ENCODE data around the gene ZFAND2A.
"Not testable (repeated sequence)": the region's sequence is repeated elsewhere in the genome, so short reads cannot be mapped to it uniquely, and the experiment has no call there.

Gene ZFAND2A

GRCh38 chr7:1159891-1160669, at the start of gene ZFAND2A:
Gene ZFAND2A (minus strand): TSS chr7:1160196. CDS start chr7:1158212, 1,984 bp downstream.
- peak within 1 kb of the TSS; percentile 98 for H3K27ac ChIP-seq (ENCODE audit: low read depth, low read length)
- H3K4me1 ChIP-seq (ENCODE audit: control insufficient read depth in 5 of 5, insufficient read depth in 5 of 5, low read length in 5 of 5), result peaks cover 2 to 28% (median 26%) of the 10 kb centered on the region in 5 donors
- no peaks in the 10 kb centered on the region for H3K27me3 ChIP-seq (ENCODE audit: control insufficient read depth in 5 of 5, insufficient read depth in 4 of 5, low read length in 5 of 5)
- H3K36me3 ChIP-seq (ENCODE audit: control insufficient read depth in 5 of 5, insufficient read depth in 5 of 5, low read length in 5 of 5), result peaks cover 4 to 52% (median 41%) of the 10 kb centered on the region in 5 donors
- H3K9me3 ChIP-seq (ENCODE audit: control insufficient read depth in 5 of 5, low read length in 5 of 5), result no peaks in the 10 kb centered on the region
- H3K4me3 ChIP-seq (ENCODE audit: low read depth in 1 of 5, low read length in 5 of 5), result peak within 1 kb of the TSS; percentile 86 to 100 (median 96)
- peak within 1 kb of the TSS; percentile 84 to 99 (median 99) for H3K9ac ChIP-seq (ENCODE audit: low read length in 5 of 5)

- Histone ChIP-seq H3K4me3 (ENCODE audit: low read depth in 1 of 5, low read length in 5 of 5) (no peak overlapping the region), H3K4me1 (ENCODE audit: control insufficient read depth in 5 of 5, insufficient read depth in 5 of 5, low read length in 5 of 5) (peaks cover 1 to 18% (median 14%) of the 10 kb centered on the region in 5 donors), H3K9ac (ENCODE audit: low read length in 5 of 5) (no peak overlapping the region), H3K36me3 (ENCODE audit: control insufficient read depth in 5 of 5, insufficient read depth in 5 of 5, low read length in 5 of 5) (no peaks in the 10 kb centered on the region), H3K27me3 (ENCODE audit: control insufficient read depth in 5 of 5, insufficient read depth in 4 of 5, low read length in 5 of 5) (peaks cover 19 to 35% (median 26%) of the 10 kb centered on the region in 5 donors), H3K9me3 (ENCODE audit: control insufficient read depth in 5 of 5, low read length in 5 of 5) (no peaks in the 10 kb centered on the region), H3K27ac (ENCODE audit: low read depth, low read length) (no peak overlapping the region)
These were observed 49.1 kb upstream of the ZFAND2A start for GRCh38 chr7:1209097-1209496.

GRCh38 chr7:1205742-1206141, 45.7 kb upstream of the ZFAND2A start:
- not testable (repeated sequence) for H3K9ac ChIP-seq (ENCODE audit: low read length in 5 of 5); H3K9me3 ChIP-seq (ENCODE audit: control insufficient read depth in 5 of 5, low read length in 5 of 5); H3K27ac ChIP-seq (ENCODE audit: low read depth, low read length); H3K36me3 ChIP-seq (ENCODE audit: control insufficient read depth in 5 of 5, insufficient read depth in 5 of 5, low read length in 5 of 5); H3K4me3 ChIP-seq (ENCODE audit: low read depth in 1 of 5, low read length in 5 of 5)
- Histone ChIP-seq H3K4me1 (ENCODE audit: control insufficient read depth in 5 of 5, insufficient read depth in 5 of 5, low read length in 5 of 5) (peaks cover 0 to 10% (median 10%) of the 10 kb centered on the region in 5 donors), H3K27me3 (ENCODE audit: control insufficient read depth in 5 of 5, insufficient read depth in 4 of 5, low read length in 5 of 5) (peaks cover 12 to 26% (median 17%) of the 10 kb centered on the region in 5 donors)

- peak overlapping the region in 1 of 5 donors; percentile 22 for H3K4me3 ChIP-seq (ENCODE audit: low read depth in 1 of 5, low read length in 5 of 5)
- peaks cover 8 to 25% (median 17%) of the 10 kb centered on the region in 5 donors for H3K27me3 ChIP-seq (ENCODE audit: control insufficient read depth in 5 of 5, insufficient read depth in 4 of 5, low read length in 5 of 5)
These were observed 44.6 kb upstream of the ZFAND2A start for GRCh38 chr7:1204460-1205140.

GRCh38 chr7:1202914-1203313, 42.9 kb upstream of the ZFAND2A start:
- H3K4me3 ChIP-seq (ENCODE audit: low read depth in 1 of 5, low read length in 5 of 5); H3K27ac ChIP-seq (ENCODE audit: low read depth, low read length); H3K36me3 ChIP-seq (ENCODE audit: control insufficient read depth in 5 of 5, insufficient read depth in 5 of 5, low read length in 5 of 5); H3K9me3 ChIP-seq (ENCODE audit: control insufficient read depth in 5 of 5, low read length in 5 of 5); H3K4me1 ChIP-seq (ENCODE audit: control insufficient read depth in 5 of 5, insufficient read depth in 5 of 5, low read length in 5 of 5); H3K9ac ChIP-seq (ENCODE audit: low read length in 5 of 5): not testable (repeated sequence)
- H3K27me3 ChIP-seq (ENCODE audit: control insufficient read depth in 5 of 5, insufficient read depth in 4 of 5, low read length in 5 of 5), result peaks cover 0 to 13% (median 8%) of the 10 kb centered on the region in 5 donors

More at GRCh38 chr7:1204460-1205140, 44.6 kb upstream of the ZFAND2A start:
- no peaks in the 10 kb centered on the region for H3K36me3 ChIP-seq (ENCODE audit: control insufficient read depth in 5 of 5, insufficient read depth in 5 of 5, low read length in 5 of 5)
- no peaks in the 10 kb centered on the region for H3K9me3 ChIP-seq (ENCODE audit: control insufficient read depth in 5 of 5, low read length in 5 of 5)
- H3K9ac ChIP-seq (ENCODE audit: low read length in 5 of 5), result no peak overlapping the region
- no peak overlapping the region for H3K27ac ChIP-seq (ENCODE audit: low read depth, low read length)
- H3K4me1 ChIP-seq (ENCODE audit: control insufficient read depth in 5 of 5, insufficient read depth in 5 of 5, low read length in 5 of 5), result peaks cover 0 to 6% (median 4%) of the 10 kb centered on the region in 5 donors

- peaks cover 0 to 13% (median 8%) of the 10 kb centered on the region in 5 donors for H3K27me3 ChIP-seq (ENCODE audit: control insufficient read depth in 5 of 5, insufficient read depth in 4 of 5, low read length in 5 of 5)
These were observed 41.9 kb upstream of the ZFAND2A start for GRCh38 chr7:1201916-1202315.

GRCh38 chr7:1200045-1200444, 40.0 kb upstream of the ZFAND2A start:
- no peak overlapping the region for H3K27ac ChIP-seq (ENCODE audit: low read depth, low read length)
- H3K4me1 ChIP-seq (ENCODE audit: control insufficient read depth in 5 of 5, insufficient read depth in 5 of 5, low read length in 5 of 5), result peaks cover 0 to 10% (median 8%) of the 10 kb centered on the region in 5 donors
- no peaks in the 10 kb centered on the region for H3K9me3 ChIP-seq (ENCODE audit: control insufficient read depth in 5 of 5, low read length in 5 of 5)
- no peaks in the 10 kb centered on the region for H3K36me3 ChIP-seq (ENCODE audit: control insufficient read depth in 5 of 5, insufficient read depth in 5 of 5, low read length in 5 of 5)
- peaks cover 0 to 19% (median 8%) of the 10 kb centered on the region in 5 donors for H3K27me3 ChIP-seq (ENCODE audit: control insufficient read depth in 5 of 5, insufficient read depth in 4 of 5, low read length in 5 of 5)
- no peak overlapping the region for H3K4me3 ChIP-seq (ENCODE audit: low read depth in 1 of 5, low read length in 5 of 5)
- no peak overlapping the region for H3K9ac ChIP-seq (ENCODE audit: low read length in 5 of 5)

More at GRCh38 chr7:1201916-1202315, 41.9 kb upstream of the ZFAND2A start:
- Histone ChIP-seq H3K4me1 (ENCODE audit: control insufficient read depth in 5 of 5, insufficient read depth in 5 of 5, low read length in 5 of 5) (peaks cover 0 to 10% (median 8%) of the 10 kb centered on the region in 5 donors), H3K9ac (ENCODE audit: low read length in 5 of 5) (no peak overlapping the region), H3K27ac (ENCODE audit: low read depth, low read length) (no peak overlapping the region), H3K9me3 (ENCODE audit: control insufficient read depth in 5 of 5, low read length in 5 of 5) (no peaks in the 10 kb centered on the region), H3K4me3 (ENCODE audit: low read depth in 1 of 5, low read length in 5 of 5) (no peak overlapping the region), H3K36me3 (ENCODE audit: control insufficient read depth in 5 of 5, insufficient read depth in 5 of 5, low read length in 5 of 5) (no peaks in the 10 kb centered on the region)

GRCh38 chr7:1197997-1198625, 38.1 kb upstream of the ZFAND2A start:
- H3K36me3 ChIP-seq (ENCODE audit: control insufficient read depth in 5 of 5, insufficient read depth in 5 of 5, low read length in 5 of 5), result no peaks in the 10 kb centered on the region
- no peaks in the 10 kb centered on the region for H3K9me3 ChIP-seq (ENCODE audit: control insufficient read depth in 5 of 5, low read length in 5 of 5)
- peaks cover 0 to 5% (median 4%) of the 10 kb centered on the region in 5 donors for H3K4me1 ChIP-seq (ENCODE audit: control insufficient read depth in 5 of 5, insufficient read depth in 5 of 5, low read length in 5 of 5)
- H3K27me3 ChIP-seq (ENCODE audit: control insufficient read depth in 5 of 5, insufficient read depth in 4 of 5, low read length in 5 of 5), result peaks cover 4 to 25% (median 16%) of the 10 kb centered on the region in 5 donors
- H3K9ac ChIP-seq (ENCODE audit: low read length in 5 of 5), result no peak overlapping the region
- H3K4me3 ChIP-seq (ENCODE audit: low read depth in 1 of 5, low read length in 5 of 5), result no peak overlapping the region
- H3K27ac ChIP-seq (ENCODE audit: low read depth, low read length), result no peak overlapping the region

GRCh38 chr7:1196950-1197349, 37.0 kb upstream of the ZFAND2A start:
- Histone ChIP-seq H3K4me1 (ENCODE audit: control insufficient read depth in 5 of 5, insufficient read depth in 5 of 5, low read length in 5 of 5) (peaks cover 2 to 7% (median 6%) of the 10 kb centered on the region in 5 donors), H3K27ac (ENCODE audit: low read depth, low read length) (no peak overlapping the region), H3K27me3 (ENCODE audit: control insufficient read depth in 5 of 5, insufficient read depth in 4 of 5, low read length in 5 of 5) (peaks cover 4 to 29% (median 17%) of the 10 kb centered on the region in 5 donors), H3K36me3 (ENCODE audit: control insufficient read depth in 5 of 5, insufficient read depth in 5 of 5, low read length in 5 of 5) (no peaks in the 10 kb centered on the region), H3K9me3 (ENCODE audit: control insufficient read depth in 5 of 5, low read length in 5 of 5) (no peaks in the 10 kb centered on the region), H3K4me3 (ENCODE audit: low read depth in 1 of 5, low read length in 5 of 5) (no peak overlapping the region), H3K9ac (ENCODE audit: low read length in 5 of 5) (no peak overlapping the region)
